ENCODE data around the gene FAM131C.
"Not testable (repeated sequence)": the region's sequence is repeated elsewhere in the genome, so short reads cannot be mapped to it uniquely, and the experiment has no call there.

DNA sequence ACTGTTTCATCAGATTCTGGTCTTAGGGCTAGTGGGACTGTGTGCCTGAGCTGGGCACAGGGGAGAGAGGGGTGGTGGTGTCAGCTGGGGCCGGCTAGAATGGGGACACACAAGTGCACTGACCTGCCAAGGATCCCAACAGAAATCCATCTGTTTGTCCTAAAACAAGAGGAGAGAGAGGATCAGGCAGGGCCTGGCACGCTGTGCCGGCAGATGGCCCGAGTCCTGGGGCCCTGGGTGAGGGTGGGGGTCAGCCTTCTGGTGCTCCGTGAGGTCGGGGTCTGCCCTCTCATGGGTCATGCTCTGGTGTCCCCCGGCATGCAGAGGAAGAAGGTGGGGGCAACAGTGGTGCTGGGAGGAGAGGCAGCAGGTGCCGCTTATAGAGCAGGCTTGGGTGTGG lies 33.6 kb downstream of the FAM131C start:
- not testable (repeated sequence) for TF ChIP-seq EZH2 (IDR thresholded peaks at IDR 0.05; ENCODE audit: low read length)
- TF ChIP-seq, protein P1, sequence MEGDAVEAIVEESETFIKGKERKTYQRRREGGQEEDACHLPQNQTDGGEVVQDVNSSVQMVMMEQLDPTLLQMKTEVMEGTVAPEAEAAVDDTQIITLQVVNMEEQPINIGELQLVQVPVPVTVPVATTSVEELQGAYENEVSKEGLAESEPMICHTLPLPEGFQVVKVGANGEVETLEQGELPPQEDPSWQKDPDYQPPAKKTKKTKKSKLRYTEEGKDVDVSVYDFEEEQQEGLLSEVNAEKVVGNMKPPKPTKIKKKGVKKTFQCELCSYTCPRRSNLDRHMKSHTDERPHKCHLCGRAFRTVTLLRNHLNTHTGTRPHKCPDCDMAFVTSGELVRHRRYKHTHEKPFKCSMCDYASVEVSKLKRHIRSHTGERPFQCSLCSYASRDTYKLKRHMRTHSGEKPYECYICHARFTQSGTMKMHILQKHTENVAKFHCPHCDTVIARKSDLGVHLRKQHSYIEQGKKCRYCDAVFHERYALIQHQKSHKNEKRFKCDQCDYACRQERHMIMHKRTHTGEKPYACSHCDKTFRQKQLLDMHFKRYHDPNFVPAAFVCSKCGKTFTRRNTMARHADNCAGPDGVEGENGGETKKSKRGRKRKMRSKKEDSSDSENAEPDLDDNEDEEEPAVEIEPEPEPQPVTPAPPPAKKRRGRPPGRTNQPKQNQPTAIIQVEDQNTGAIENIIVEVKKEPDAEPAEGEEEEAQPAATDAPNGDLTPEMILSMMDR (optimal IDR thresholded peaks at IDR 0.05 in 1 of 3, IDR thresholded peaks at IDR 0.05 in 1 of 3, conservative IDR thresholded peaks at IDR 0.05 in 1 of 3; ENCODE audit: extremely low read depth in 1 of 3, insufficient read depth in 2 of 3, low read length in 3 of 3) = not testable (repeated sequence)
